Activated T-cell treated with anti-CD3 and anti-CD28 coated beads for 4 hours (primary cell): ENCODE results near the gene FRA10AC1.
"Not testable (repeated sequence)": the region's sequence is repeated elsewhere in the genome, so short reads cannot be mapped to it uniquely, and the experiment has no call there.

Experiments used
- DNase-seq: peaks from one replicate; pipeline ENCODE4 v3.0.0-alpha.2; 2020

The FRA10AC1 gene

DNA sequence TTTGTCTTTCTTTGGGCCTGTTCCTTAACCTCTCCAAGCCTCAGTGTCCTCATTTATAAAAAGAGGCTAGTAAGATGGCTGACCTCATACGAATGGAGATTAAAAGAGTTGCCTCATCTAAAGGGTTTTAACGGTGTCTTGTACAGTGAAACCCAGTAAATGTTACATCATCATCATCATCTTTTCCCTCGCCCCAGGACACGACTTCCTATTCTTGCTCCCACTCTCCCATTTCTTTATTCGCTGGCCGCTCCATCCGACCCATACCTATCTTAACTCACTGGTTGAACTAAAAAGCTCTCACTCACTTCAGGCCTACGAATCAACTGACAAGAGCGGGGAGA, 554 bp downstream of the FRA10AC1 start:
- DNase-seq, result peak; percentile 7

DNA sequence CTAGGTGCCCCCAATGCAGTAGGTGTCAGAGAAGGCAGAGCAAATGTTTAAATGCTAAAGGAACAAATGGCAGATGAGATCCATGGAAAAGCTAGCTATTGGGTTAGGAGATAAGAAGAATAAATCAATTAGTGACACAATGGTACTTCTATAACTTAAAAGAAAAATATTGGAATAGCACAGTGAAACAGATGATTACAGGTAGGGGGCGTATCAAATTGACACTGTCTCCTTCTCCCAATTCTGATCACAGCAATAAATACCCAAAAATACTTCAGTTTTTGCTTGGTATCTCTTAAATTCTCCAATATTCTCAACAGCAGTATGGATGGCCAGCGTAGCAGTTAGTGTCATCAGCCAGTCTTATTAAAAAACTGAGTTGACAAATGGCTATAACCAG, 5.2 kb downstream of the FRA10AC1 start:
- DNase-seq, result no peak

DNA sequence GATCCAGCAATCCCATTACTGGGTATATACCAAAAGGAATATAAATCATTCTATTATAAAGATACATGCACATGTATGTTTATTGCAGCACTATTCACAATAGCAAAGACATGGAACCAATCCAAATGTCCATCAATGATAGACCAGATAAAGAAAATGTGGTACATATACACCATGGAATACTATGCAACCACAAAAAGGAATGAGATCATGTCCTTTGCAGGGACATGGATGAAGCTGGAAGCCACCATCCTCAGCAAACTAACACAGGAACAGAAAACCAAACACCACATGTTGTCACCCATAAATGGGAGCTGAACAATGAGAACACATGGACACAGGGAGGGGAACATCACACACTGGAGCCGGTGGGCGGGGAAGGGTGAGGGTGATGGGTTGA, 5.8 kb downstream of the FRA10AC1 start:
- DNase-seq, result not testable (repeated sequence)

DNA sequence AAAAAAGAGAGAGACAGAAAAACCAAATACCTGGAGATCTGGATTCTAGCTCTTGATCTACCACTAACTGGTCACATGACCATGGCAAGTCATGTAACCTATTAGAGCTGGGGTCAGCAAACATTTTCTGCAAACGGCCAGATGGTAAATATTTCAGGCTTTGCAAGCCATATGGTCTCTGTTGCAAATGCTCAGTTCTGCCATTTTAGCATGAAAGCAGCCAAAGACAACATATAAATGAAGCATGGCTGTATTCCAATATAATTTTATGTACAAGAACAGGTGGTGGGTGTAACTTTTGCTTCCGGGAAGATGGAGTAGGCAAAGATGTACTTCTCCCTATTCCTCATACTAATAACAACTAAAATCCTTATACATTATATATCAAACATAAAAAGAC, 6.7 kb downstream of the FRA10AC1 start:
- DNase-seq, result no peak

DNA sequence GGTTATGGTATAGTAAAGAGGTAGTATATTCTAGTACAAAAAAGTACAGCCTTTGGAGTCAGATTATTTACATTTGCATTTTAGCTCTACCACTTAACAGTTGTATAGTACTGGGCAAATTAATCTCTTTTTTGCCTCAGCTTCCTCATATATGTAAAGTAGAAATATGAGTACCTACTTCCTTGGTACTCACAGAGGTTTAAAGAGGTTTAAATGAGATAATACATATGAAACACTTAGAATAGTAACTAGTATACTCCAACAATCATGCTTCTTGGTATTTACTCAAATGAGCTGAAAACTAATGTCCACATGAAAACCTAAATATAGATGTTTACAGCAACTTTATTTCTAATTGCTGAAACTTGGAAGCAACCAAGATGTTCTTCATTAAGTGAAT, 14.7 kb downstream of the FRA10AC1 start:
- no peak for DNase-seq

DNA sequence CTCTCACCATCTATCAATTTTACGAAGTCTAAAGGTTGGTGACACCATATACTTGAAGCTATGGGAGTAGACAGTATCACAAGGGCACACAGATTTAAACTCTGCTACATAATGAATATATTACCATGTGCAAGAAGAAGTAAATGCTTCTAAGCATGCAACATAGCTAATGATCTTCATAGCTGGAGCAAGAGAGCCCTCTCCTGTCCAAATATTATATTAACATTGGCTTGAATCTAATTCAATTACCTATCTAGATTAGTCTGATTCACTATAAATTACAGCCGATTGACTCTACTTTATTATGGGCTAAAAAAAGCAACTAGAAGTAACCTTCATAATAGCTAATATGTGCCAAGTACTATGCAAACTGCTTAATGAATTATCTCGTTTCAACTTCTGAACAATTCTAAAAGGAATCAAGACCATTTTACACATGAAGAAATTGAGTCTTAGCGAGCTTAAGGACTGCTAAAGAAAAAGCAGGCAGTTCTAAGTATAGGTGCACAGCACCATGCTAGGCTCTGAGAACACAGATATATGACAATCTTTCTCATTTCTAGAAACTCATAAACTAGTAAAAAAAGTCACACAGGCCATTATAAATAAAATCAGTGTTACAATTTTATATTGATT, 21.9 kb downstream of the FRA10AC1 start:
- no peak for DNase-seq

DNA sequence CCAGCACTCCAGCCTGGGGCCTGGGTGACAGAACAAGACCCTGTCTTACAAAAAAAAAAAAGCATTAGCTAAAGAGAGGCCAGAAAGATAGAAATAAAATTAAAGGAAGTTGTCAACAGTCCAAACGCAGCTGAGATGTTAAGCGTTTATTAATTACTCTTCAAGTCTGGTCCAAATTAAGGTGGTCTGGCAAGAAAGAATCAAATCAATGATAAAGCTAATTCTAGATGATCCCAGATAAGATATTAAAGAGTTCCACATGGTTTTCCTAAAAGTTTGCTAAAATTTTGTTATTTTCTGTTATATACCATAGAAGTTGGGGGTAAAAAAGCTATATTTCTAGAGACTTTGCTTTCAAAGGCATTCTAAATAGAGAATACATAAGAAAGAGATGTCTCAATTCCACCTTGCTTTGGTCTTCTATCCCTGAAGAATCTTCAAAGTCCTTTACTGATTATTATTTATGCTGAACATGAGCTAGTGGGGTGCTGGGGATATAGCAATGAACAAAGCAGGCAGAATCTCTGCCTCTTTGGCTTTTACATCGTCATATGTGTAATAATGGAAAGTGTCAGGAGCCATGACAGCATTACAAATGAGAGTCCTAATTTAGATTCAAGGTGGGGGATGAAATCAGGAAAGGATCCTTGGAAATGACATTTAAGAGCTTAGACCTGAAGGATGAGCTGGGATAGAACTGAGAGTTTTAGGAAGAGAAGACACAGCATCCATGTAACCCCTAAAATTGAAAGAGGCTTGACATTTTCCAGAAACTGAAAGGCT, 23.4 kb downstream of the FRA10AC1 start:
- no peak for DNase-seq

DNA sequence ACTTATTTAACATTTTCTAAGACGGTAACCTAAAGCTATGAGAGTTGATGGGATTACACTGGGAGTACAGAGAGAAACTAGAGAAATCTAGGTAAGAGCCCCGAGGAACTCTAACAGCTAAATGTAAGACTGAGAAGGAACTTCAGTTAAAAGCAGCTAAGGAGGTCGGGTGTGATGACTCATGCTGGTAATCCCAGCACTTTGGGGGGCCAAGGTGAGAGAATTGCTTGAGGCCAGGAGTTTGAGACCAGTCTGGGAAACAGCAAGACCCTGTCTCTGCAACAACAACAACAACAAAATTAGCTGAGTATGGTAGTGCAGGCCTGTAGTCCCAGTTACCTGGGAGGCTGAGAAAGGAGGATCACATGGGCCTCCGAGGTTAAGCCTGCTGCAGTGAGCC, 24.0 kb downstream of the FRA10AC1 start:
- no peak for DNase-seq

DNA sequence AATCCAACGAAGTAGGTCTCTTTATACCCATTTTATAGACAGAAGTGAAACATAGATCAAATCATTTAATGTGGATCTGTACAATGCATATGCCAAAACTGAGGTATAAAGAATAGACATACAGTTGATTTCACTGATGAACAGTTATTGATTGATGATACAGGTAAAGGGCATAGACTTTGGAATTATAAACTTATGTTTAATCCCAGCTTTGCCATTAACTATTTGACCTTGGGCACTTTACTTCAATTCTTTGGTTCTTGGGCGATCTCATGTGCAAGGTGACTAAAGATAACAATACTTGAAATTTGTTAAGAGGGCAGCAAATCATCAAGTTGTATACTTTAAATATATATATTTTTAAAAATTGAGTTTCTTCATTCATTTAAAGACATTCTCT, 28.6 kb downstream of the FRA10AC1 start:
- DNase-seq, result no peak

DNA sequence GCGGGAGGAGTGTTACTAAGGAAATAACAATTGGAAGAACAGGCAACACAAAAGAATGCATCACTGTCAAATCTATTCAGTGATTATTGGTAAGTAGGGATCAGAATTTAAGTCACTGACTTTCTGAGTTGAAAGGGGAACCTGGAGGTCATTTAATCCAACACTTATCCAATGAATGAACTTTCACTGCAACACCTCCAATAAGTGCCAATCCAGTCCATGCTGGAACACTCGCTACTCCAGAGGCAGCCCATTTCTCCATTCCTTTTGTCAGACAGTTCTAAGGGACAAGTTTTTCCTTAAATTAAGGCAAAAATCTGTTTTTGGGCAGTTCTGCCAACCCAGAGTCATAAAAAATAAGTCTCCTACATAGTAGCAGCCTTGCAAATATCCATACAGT, 29.5 kb downstream of the FRA10AC1 start:
- DNase-seq, result no peak

DNA sequence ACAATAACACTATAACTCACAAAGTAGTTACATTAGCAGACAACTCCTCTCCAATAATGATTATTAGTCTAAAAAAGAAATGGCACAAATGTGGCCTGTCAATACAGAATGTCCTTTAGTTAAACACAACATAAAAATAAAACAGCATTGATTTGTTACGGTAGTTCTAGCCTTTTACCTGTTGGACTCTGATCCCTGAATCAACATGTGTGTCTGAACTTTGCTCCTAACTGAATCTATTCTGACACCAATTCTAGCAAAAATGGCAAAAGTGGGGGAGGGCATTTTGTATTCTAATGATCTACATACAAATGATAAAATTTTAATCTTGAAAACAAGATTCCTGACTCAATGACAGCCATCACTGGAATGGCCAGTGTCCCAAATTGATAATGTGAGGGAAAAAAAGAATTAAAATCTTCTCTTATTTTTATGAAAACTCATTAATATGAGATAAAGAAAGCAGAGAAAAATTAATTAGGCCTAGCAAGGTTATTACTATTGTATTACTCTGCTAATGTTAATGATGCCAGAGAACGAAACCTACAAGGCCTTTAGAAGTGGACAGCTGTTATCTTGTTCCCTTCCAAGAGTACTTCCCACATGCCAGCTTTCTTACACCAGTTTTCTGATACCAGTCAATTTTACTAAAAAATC, 30.2 kb downstream of the FRA10AC1 start:
- DNase-seq, result no peak

DNA sequence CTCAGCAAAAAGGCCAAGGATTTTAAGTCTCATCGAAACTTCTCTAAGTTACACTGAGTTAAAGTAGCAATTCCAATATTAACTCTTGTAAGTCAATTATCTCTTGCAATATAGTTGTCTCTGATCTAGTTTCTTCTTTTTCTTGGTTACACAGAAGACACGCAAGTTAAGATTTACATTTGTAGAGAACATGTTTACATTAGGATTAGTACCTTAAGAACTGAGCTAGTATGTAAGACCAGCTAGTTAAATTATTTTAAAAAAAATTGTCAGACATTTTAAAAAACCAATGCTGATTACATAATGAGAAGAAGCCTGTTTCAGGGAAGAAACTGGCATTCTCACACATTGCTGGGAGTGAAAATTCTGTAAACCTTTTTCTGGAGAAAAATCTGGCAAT, 31.4 kb downstream of the FRA10AC1 start:
- no peak for DNase-seq

DNA sequence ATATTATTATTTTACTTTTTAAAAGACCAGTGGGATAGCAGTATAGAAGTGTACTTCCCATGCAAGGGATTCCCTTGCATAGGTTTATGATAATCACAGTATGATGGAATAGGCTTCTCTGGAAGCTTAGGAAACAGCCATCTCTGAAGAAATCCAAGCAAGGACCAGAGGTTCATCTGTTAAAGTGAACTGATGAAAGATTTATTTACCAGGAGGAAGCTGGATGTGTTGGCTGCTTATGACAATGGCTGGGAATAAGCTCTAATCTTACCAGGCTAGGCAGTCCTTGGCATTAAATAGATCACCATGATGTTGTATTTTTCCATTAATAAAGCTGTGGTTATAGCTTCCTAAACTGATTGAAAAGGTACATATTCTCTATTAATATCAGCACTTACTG, 32.0 kb downstream of the FRA10AC1 start:
- DNase-seq, result no peak

DNA sequence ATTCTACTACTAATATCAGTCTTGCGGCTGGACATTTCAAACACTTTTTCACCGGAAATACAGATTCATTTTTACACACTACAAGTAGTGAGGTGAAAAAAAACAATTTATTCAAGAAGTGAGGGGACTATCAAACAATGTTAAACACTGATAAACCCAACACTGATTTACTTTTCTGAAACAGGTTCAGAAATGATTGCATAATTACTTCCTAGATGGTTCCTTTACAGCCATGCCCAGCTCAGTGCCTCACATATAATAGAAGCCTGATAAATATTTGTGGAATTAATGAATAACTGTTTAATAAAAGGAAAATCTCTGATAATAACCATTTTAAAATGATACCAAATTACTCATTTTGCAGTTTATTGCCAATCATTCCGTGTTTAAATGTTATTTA, 34.6 kb downstream of the FRA10AC1 start:
- DNase-seq, result no peak

DNA sequence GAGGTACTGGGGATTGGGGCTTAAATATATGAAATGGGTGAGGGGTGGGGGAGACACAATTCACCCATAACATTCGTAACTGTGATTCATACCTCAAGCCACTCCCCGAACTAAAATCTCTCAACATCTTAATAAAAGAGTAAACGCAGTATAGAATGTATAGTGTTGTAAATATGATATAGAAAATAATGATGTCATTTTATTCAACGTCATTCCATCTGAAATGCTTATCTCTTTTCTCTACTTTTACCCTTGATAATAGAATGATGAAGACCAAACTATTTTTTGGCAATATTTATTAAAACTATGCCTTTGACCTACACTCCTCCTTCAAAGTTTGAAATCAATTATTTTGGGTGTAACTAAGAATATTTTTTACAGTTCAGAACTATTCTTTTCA, 36.4 kb downstream of the FRA10AC1 start:
- DNase-seq, result no peak

DNA sequence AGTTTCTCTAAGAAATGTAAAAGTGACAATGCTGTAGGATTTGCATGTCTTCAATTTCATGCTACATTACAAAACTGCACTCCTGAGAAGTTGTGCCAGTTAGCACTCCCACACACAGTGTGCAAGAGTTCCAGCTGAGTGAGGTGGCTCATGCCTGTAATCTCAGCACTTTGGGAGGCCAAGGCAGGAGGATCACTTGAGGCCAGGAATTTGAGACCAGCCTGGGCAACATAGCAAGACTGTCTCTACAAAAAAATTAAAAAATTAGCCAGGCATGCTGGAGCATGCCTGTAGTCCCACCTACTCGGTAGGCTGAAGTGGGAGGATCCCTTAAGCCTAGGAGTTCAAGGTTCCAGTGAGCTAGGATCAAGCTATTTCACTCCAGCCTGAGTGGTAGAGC, 44.6 kb downstream of the FRA10AC1 start:
- DNase-seq, result no peak

DNA sequence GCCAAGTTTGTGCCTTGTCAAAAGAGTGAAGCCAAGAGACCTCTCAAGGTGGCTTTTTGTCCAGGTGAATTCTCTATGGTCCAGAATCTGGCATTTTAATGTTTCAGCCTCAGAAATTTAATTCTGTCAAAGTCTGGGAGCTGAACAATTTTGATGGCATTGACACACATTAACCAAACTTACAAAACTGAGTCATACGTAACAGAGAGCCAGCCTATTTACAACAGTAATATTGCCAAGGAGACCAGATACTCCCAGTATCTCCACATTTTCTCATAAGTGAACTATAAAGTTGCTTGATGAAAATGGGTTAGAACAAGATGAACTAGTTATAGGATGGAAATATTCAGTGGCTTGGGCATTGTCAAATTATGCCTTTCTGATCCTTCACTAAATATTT, 46.2 kb downstream of the FRA10AC1 start:
- no peak for DNase-seq

DNA sequence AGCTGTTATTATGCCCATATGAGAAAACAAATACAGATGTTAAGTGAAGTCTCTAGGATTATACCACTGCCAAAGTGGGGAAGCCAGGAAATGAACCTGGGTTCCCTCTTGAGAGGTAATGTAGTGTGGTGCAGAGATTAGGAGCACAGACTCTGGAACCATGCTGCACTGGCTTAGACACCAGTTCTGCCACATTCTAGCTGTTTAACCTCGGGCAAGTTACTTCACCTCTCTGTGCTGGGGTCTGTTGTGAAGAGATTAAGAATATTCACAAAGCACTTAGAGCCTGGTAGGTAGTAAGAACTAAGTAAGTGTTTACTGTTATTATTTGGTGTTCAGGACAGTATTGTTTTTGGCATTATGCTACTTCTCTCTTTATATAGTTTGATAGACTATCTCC, 48.2 kb downstream of the FRA10AC1 start:
- DNase-seq, result no peak

DNA sequence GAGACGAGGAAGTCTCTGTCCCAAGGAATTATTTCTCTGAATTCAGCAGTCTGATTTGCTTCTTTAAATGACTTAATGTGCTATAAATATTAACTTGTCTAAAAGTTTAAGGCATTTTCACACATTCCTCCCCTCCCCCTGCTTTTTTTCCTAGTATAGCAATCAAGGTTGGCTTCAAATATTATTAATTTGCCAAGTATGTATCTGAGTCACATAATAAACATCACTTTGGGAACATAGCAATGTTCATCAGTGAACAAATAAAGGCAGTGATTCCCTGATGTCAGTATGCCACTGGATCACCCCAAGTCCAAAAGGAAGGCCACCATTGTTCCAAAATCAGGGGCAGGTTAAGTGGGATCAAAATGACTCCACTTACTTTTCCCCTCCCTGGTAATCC, 49.5 kb downstream of the FRA10AC1 start:
- DNase-seq, result no peak

DNA sequence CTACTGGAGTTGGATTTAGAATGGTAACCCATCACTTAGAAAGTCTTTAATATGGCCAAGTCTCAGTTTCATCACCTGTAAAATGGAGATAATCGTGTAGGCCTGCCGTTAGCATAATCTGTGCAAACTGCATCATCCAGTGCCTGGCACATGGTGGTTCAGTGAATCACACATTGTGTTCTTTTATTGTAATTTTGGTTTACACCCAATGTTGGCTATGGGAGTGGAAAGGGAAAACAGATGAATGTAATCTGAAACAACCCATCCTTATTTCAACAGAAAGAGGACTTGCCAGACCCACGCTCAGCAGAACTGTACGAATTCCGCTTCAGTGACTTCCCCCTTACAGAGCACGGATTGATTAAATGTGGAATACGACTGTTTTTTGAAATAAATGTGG, 62.6 kb downstream of the FRA10AC1 start:
- DNase-seq, result no peak

DNA sequence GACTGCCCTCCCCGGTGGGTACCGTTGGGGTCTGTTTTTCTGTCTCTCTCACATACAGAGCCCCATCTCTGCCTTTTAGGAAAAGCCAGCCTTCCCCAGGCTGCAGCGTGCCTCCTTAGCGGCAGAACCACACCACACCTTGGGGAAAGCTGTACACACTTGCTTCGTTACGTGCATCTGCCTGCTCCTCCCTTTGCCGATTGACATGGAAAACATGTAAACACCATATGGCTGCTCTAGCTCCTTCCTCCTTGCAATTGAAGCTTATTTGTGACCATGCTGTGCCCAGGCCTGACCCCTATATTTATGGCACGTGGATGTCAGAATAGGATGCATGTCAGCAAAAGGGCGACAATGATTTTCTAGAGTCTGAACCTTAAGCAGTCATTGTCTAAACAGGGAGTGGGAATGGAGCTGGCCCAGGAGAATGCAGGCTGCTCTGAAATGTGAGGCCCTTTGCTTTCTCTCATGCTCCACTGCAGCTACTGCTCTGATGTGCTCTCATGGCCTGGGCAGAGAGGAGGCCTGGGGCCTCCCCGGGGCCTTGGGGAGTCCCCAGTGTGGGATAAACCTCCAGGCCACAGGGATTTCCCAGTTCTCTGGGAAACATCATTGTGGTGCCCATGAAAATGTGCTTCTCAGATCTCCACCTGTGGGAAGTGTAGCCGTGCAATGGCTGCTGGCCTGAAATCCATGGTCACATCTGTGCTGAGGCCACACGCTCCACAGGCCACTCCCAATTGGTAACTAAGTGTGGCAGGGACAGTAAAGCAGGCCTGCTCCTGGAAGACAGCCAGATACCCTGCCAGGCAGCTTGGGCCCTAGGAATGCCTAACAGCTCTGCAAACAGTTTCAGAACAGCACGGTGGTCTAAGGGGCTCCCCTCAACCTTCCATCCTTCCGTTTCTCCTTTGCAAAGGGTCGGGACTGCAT, 71.5 kb downstream of the FRA10AC1 start:
- no peak for DNase-seq

DNA sequence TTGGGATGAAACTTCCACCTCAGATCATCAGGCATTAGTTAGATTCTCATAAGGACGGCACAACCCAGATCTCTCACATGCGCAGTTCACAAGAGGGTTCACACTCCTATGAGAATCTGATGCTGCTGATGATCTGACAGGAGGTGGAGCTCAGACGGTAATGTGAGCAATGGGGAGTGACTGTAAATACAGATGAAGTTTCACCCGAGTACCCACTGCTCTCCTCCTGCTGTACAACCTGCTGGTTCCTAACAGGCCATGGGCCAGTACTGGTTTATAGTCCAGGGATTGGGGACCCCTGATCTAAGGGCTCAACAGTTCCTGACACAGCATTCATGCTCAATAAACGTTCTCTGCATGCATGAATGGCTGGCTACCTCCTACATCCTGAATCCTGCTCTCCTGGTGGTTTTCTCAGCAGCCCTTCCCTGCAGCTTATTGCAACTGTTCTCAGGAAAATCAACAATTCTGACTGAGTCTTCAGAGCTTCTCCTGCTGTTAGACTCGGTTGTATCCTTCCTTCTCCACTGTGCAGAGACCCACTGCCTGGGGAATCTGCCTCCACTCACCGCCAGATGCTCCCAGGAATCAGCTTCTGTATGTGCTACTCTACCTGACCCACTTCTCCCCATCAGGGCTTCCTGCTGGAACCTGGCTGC, 72.6 kb downstream of the FRA10AC1 start:
- no peak for DNase-seq

DNA sequence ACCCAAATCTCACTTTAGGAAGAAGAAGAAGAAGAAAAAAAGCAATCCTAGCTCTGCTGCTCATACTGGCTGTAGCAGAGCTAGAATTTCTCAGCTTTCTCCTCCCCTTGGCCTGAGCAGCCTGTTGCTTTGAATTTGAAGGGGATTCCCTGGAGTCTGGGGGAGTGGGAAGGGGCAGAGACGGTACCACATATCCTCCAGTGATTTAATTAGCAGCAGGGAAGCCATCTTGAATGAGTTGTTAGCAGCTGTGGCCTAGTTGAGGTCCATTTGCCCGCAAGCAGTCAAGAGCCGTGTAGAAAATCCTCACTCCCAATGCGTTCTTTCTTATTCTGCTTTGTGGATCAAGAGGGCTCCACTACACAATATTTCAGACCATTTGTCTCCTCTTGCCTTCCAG, 73.5 kb downstream of the FRA10AC1 start:
- DNase-seq, result no peak
